K562 (cell line): Measurements from ENCODE around the gene NT5C1A. TPM values are rescaled to one million over a fixed set of nuclear protein-coding genes. Genes with fewer than 3 reads are reported as not detected.
A peak's percentile ranks its signal among the peaks of the same experiment; 100 is the strongest.

ENCODE experiments used
- ATAC-seq: fragments of 200-7000 bp; cut with Tn5 transposase; 3 replicates; pipeline ENCODE4 v1.9.1; 2020; ENCODE audit warnings: moderate library complexity
- BruUV-seq: library from RNA; stranded (reverse); fragments of 400-500 nt; replicated peaks from 2 replicates; lab custom pipeline; 2021; lab: Mats Ljungman, UMichigan
- CTCF ChIA-PET: fragments of 300-600 bp; formaldehyde crosslinking; extraction: SDS; loops from one replicate; lab custom pipeline; 2021; ENCODE audit warnings: low intra/inter-chr PET ratio; lab: Yijun Ruan, JAX
- POLR2A ChIA-PET: fragments of 300-600, 350-650 bp; sonication (Branson Sonifier 250); formaldehyde crosslinking; extraction: SDS; loops from one replicate; lab custom pipeline; 2021; ENCODE audit warnings: antibody characterized with exemption, inconsistent platforms; lab: Yijun Ruan, JAX
- DNase-seq, 4 experiments: peaks; one replicate each; pipeline versions ENCODE4 v3.0.0 to v3.0.0-alpha.2; 2011 to 2018; ENCODE audit warnings: low spot score in 3 of 4, mixed read lengths in 3 of 4; ENCODE audit errors: extremely low read depth in 1 of 4
- FAIRE-seq: peaks from 2 replicates; lab custom pipeline; 2011; peaks lifted over from hg19 to GRCh38; lab: Jason Lieb, UNC
- H2AFZ ChIP-seq: 2 replicates; pipeline ENCODE4 v1.6.0; 2011; ENCODE audit warnings: low read depth, low read length, control low read depth, inconsistent platforms
- H3K27ac ChIP-seq: fragments of 200-600 bp; 3 replicates; pipeline ENCODE4 v1.8.0; 2011; ENCODE audit warnings: low read depth, mild to moderate bottlenecking, control low read depth, inconsistent platforms, low read length, moderate library complexity, mixed read lengths; ENCODE audit errors: extremely low read depth
- H3K27me3 ChIP-seq, 2 experiments: fragments of 300-600 bp in 1 of 2; 2 replicates in 1 of 2; 3 replicates in 1 of 2; pipeline versions ENCODE4 v1.6.0 to v1.8.0; 2011; ENCODE audit warnings: inconsistent platforms in 2 of 2, low read length in 2 of 2, mild to moderate bottlenecking in 1 of 2, mixed read lengths in 1 of 2, moderate library complexity in 1 of 2; ENCODE audit not compliant: control insufficient read depth in 2 of 2, insufficient read depth in 2 of 2
- H3K36me3 ChIP-seq: fragments of 300-600 bp; 3 replicates; pipeline ENCODE4 v1.8.0; 2011; ENCODE audit warnings: mild to moderate bottlenecking, low read length, inconsistent platforms; ENCODE audit not compliant: control insufficient read depth, insufficient read depth
- H3K4me1 ChIP-seq, 2 experiments: fragments of 200-600 bp in 1 of 2; replicated peaks in 1 of 2; 2 replicates in 1 of 2; 3 replicates in 1 of 2; pipeline versions ENCODE4 v1.5.1 to v1.8.0; 2011; ENCODE audit warnings: inconsistent platforms in 2 of 2, low read length in 2 of 2, mild to moderate bottlenecking in 1 of 2, mixed read lengths in 1 of 2, moderate library complexity in 1 of 2; ENCODE audit not compliant: control insufficient read depth in 2 of 2, insufficient read depth in 2 of 2
- H3K4me2 ChIP-seq: 2 replicates; pipeline ENCODE4 v1.6.1; 2011; ENCODE audit warnings: low read length, control low read depth, inconsistent platforms, mixed read lengths; ENCODE audit not compliant: insufficient read depth
- H3K4me3 ChIP-seq: fragments of 200-600 bp; sonication (generic), shearing (Covaris generic); 2 replicates; pipeline ENCODE4 v1.5.1; 2016; ENCODE audit warnings: control low read depth, inconsistent platforms
- H3K79me2 ChIP-seq: fragments of 200-600 bp; 3 replicates; pipeline ENCODE4 v1.8.0; 2011; ENCODE audit warnings: low read length, inconsistent platforms; ENCODE audit not compliant: control insufficient read depth, insufficient read depth
- H3K9ac ChIP-seq, 2 experiments: 2 replicates each; pipeline versions ENCODE4 v1.6.0 to v1.6.1; 2011; ENCODE audit warnings: low read depth in 2 of 2, low read length in 2 of 2, control low read depth in 1 of 2, inconsistent platforms in 1 of 2, mild to moderate bottlenecking in 1 of 2, mixed read lengths in 1 of 2; ENCODE audit not compliant: insufficient read depth in 1 of 2
- H3K9me1 ChIP-seq: one replicate; pipeline ENCODE4 v1.6.0; 2011; ENCODE audit warnings: inconsistent platforms, mild to moderate bottlenecking, low read length, moderate library complexity; ENCODE audit not compliant: control insufficient read depth, insufficient read depth
- H3K9me3 ChIP-seq: replicated peaks from 2 replicates; pipeline ENCODE4 v1.5.1; 2011; ENCODE audit warnings: low read depth, low read length, inconsistent platforms; ENCODE audit not compliant: control insufficient read depth, insufficient read depth
- H4K20me1 ChIP-seq: replicated peaks from 2 replicates; pipeline ENCODE4 v1.6.1; 2011; ENCODE audit warnings: low read length, inconsistent platforms, mixed read lengths; ENCODE audit not compliant: control insufficient read depth, insufficient read depth
- CREB3L1 ChIP-seq: fragments of 450-650 bp; IDR thresholded peaks from 2 replicates; pipeline ENCODE4 v1.6.1; 2014; ENCODE audit warnings: low read depth, mild to moderate bottlenecking, moderate library complexity, borderline replicate concordance
- HDAC1 ChIP-seq, 2 experiments: fragments of 450-650 bp; IDR thresholded peaks; 2 replicates each; pipeline ENCODE4 v1.6.1; 2016 to 2017; ENCODE audit warnings: inconsistent platforms in 1 of 2, mild to moderate bottlenecking in 1 of 2, moderate library complexity in 1 of 2
- HDAC2 ChIP-seq: fragments of 450-650 bp; IDR thresholded peaks from 2 replicates; pipeline ENCODE4 v1.6.1; 2016; ENCODE audit warnings: mild to moderate bottlenecking
- KDM1A ChIP-seq, 2 experiments: fragments of 450-650 bp; IDR thresholded peaks; 2 replicates each; pipeline ENCODE4 v1.6.1; 2016; ENCODE audit warnings: mild to moderate bottlenecking in 2 of 2
- MXI1 ChIP-seq: IDR thresholded peaks from 2 replicates; pipeline ENCODE4 v1.6.1; 2011; ENCODE audit warnings: low read depth, mild to moderate bottlenecking, improper control_type of control experiment, low read length
- RCOR1 ChIP-seq, 2 experiments: IDR thresholded peaks; 2 replicates each; pipeline ENCODE4 v1.6.1; 2012; ENCODE audit warnings: low read depth in 2 of 2, low read length in 2 of 2, borderline replicate concordance in 1 of 2, improper control_type of control experiment in 1 of 2
- SMAD4 ChIP-seq: fragments of 250-450 bp; sonication (Bioruptor Pico); conservative IDR thresholded peaks from 2 replicates; pipeline ENCODE4 v1.8.0; 2021; ENCODE audit warnings: inconsistent platforms, mild to moderate bottlenecking, moderate library complexity
- STAG1 ChIP-seq: sonication (generic); formaldehyde crosslinking; IDR thresholded peaks from 2 replicates; pipeline ENCODE4 v1.5.0; 2020; ENCODE audit warnings: missing genetic modification reagents, borderline replicate concordance
- ZNF586 ChIP-seq: fragments of 450-650 bp; formaldehyde crosslinking; conservative IDR thresholded peaks from 2 replicates; pipeline ENCODE4 v1.4.0; 2020; ENCODE audit warnings: mild to moderate bottlenecking, moderate library complexity
- WGBS: fragments of 100-300 bp; shearing (Covaris generic); methylation state at CpG from one replicate; pipeline ENCODE4 v1.1.6; 2016; ENCODE audit warnings: low coverage, mixed read lengths; ENCODE audit not compliant: insufficient coverage; ENCODE audit errors: missing lambda C conversion rate; 5-methylcytosine and 5-hydroxymethylcytosine counted together
- in situ Hi-C: fragments of 300-500 bp; cut with MboI; formaldehyde crosslinking; loops from 4 replicates; pipeline ENCODE4 v1.15.0; 2018; ENCODE audit warnings: inconsistent platforms, mixed read lengths
- intact Hi-C: fragments of 100-400 bp; cut with micrococcal nuclease; formaldehyde crosslinking; loops from 2 replicates; pipeline ENCODE4 v1.14.2; 2022
- polyA plus RNA-seq, 8 experiments: library from polyadenylated mRNA; depleted of rRNA in 4 of 8; stranded (reverse) in 5 of 8; unstranded in 3 of 8; fragments of >200 nt; fragmentation: Nextera tagmentation in 2 of 8; fragmentation: Illumina TruSeq in 1 of 8; extraction: Ambion mirVana in 2 of 8; extraction: Trizol in 1 of 8; gene quantifications; 2 replicates each; pipeline versions ENCODE4 v1.2.1 to v1.2.3, GENCODE V29; 2011 to 2014; ENCODE audit warnings: inconsistent platforms in 1 of 8, missing spikeins in 1 of 8
- total RNA-seq, 7 experiments: library from RNA; depleted of rRNA in 6 of 7; stranded (reverse); fragments of >200 nt in 6 of 7; fragmentation: Illumina TruSeq in 2 of 7; extraction: Trizol in 2 of 7; gene quantifications; 2 replicates each; pipeline versions ENCODE4 v1.2.1 to v1.2.3, GENCODE V29; 2011 to 2021; ENCODE audit warnings: low replicate concordance in 1 of 7
- TF ChIP-seq, protein P1 (sequence below): fragments of 450-650 bp; IDR thresholded peaks from one replicate; pipeline ENCODE4 v1.6.1; 2018; ENCODE audit warnings: mild to moderate bottlenecking, moderate library complexity; ENCODE audit not compliant: partially characterized antibody
- TF ChIP-seq, protein P2 (sequence below): fragments of 250-450 bp; sonication (Bioruptor Pico); IDR thresholded peaks from 2 replicates; pipeline ENCODE4 v1.5.1; 2021; ENCODE audit warnings: mild to moderate bottlenecking
- TF ChIP-seq, protein P3 (sequence below): fragments of 250-450 bp; sonication (Bioruptor Pico); IDR thresholded peaks from 2 replicates; pipeline ENCODE4 v1.4.0; 2020; ENCODE audit warnings: borderline replicate concordance
- TF ChIP-seq, protein P4 (sequence below): fragments of 450-650 bp; IDR thresholded peaks from 2 replicates; pipeline ENCODE4 v1.7.0; 2016; ENCODE audit warnings: borderline replicate concordance

NT5C1A gene
- total and polyA plus RNA-seq, 9 of the 15 experiments (the other 6 are each of a cell fraction or from before 2014, with no cell fraction given), result not detected

- BruUV-seq, result no TSS peak
- H3K27me3 ChIP-seq, result peaks cover 25 to 43% of the 10 kb centered on the region in 2 experiments
- H3K4me2 ChIP-seq, result no peak overlapping the region
- FAIRE-seq (no peak), DNase-seq (no peak), ATAC-seq (no peak)
- ChIA-PET POLR2A (interaction anchor here (0.6 kb wide), 1 partner anchor 361 kb away, joined by 4 read pairs; no protein-coding TSS in a partner anchor), CTCF (no interaction called here)
- H3K4me3 ChIP-seq, result no peak overlapping the region
- in situ Hi-C loops, result no loop called here
- no peaks in the 10 kb centered on the region for H3K9me3 ChIP-seq
- H3K9me1 ChIP-seq, result no peaks in the 10 kb centered on the region
- no peaks in the 10 kb centered on the region for H3K36me3 ChIP-seq
- intact Hi-C loops, result no loop called here
- TF ChIP-seq KDM1A (IDR thresholded peaks at IDR 0.05) (peak; percentile 92 to 96), MXI1 (no peak), RCOR1 (IDR thresholded peaks at IDR 0.05; ENCODE audit: borderline replicate concordance in 1 of 2, low read depth in 2 of 2, low read length in 2 of 2) (peak; percentile 14 to 59; a peak in 1 of 4 replicates), SMAD4 (CRISPR knock-in tag) (no peak), STAG1 (CRISPR knock-in tag) (no peak), HDAC1 (IDR thresholded peaks at IDR 0.05) (peak in 1 of 2 experiments; percentile 75; a peak in 2 of 4 replicates), HDAC2 (peak; percentile 52; the same call in 1 of the 2 replicates), ZNF586 (no peak), CREB3L1 (no peak)
- TF ChIP-seq, protein P1, sequence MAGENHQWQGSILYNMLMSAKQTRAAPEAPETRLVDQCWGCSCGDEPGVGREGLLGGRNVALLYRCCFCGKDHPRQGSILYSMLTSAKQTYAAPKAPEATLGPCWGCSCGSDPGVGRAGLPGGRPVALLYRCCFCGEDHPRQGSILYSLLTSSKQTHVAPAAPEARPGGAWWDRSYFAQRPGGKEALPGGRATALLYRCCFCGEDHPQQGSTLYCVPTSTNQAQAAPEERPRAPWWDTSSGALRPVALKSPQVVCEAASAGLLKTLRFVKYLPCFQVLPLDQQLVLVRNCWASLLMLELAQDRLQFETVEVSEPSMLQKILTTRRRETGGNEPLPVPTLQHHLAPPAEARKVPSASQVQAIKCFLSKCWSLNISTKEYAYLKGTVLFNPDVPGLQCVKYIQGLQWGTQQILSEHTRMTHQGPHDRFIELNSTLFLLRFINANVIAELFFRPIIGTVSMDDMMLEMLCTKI, result no peak
- TF ChIP-seq, protein P2, sequence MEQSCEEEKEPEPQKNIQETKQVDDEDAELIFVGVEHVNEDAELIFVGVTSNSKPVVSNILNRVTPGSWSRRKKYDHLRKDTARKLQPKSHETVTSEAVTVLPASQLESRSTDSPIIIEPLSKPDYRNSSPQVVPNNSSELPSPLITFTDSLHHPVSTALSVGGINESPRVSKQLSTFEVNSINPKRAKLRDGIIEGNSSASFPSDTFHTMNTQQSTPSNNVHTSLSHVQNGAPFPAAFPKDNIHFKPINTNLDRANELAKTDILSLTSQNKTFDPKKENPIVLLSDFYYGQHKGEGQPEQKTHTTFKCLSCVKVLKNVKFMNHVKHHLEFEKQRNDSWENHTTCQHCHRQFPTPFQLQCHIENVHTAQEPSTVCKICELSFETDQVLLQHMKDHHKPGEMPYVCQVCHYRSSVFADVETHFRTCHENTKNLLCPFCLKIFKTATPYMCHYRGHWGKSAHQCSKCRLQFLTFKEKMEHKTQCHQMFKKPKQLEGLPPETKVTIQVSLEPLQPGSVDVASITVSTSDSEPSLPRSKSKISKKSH (CRISPR knock-in tag), result no peak
- TF ChIP-seq, protein P3, sequence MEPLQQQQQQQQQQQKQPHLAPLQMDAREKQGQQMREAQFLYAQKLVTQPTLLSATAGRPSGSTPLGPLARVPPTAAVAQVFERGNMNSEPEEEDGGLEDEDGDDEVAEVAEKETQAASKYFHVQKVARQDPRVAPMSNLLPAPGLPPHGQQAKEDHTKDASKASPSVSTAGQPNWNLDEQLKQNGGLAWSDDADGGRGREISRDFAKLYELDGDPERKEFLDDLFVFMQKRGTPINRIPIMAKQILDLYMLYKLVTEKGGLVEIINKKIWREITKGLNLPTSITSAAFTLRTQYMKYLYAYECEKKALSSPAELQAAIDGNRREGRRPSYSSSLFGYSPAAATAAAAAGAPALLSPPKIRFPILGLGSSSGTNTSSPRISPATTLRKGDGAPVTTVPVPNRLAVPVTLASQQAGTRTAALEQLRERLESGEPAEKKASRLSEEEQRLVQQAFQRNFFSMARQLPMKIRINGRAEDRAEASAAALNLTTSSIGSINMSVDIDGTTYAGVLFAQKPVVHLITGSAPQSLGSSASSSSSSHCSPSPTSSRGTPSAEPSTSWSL (CRISPR knock-in tag), result no peak
- TF ChIP-seq, protein P4, sequence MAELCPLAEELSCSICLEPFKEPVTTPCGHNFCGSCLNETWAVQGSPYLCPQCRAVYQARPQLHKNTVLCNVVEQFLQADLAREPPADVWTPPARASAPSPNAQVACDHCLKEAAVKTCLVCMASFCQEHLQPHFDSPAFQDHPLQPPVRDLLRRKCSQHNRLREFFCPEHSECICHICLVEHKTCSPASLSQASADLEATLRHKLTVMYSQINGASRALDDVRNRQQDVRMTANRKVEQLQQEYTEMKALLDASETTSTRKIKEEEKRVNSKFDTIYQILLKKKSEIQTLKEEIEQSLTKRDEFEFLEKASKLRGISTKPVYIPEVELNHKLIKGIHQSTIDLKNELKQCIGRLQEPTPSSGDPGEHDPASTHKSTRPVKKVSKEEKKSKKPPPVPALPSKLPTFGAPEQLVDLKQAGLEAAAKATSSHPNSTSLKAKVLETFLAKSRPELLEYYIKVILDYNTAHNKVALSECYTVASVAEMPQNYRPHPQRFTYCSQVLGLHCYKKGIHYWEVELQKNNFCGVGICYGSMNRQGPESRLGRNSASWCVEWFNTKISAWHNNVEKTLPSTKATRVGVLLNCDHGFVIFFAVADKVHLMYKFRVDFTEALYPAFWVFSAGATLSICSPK, result no peak
- peaks cover 4 to 17% of the 10 kb centered on the region in 2 experiments; a peak in 4 of 5 replicates for H3K4me1 ChIP-seq
- H2AFZ ChIP-seq, result no peak overlapping the region
- no peak overlapping the region for H3K9ac ChIP-seq
- 0% methylated on average over 1 of the region's 1 CpG for WGBS
- H3K27ac ChIP-seq, result no peak overlapping the region
- no peaks in the 10 kb centered on the region for H3K79me2 ChIP-seq
- H4K20me1 ChIP-seq, result no peaks in the 10 kb centered on the region
These were observed 24.5 kb upstream of the NT5C1A start for GRCh38 chr1:39696448-39696847.
